ENCODE measurements around the gene DLX3.
"Not testable (repeated sequence)": the region's sequence is repeated elsewhere in the genome, so short reads cannot be mapped to it uniquely, and the experiment has no call there.

Gene DLX3

GRCh38 chr17:49995055-49995738, at the start of gene DLX3:
TSS of gene DLX3 (minus strand) at chr17:49995224. CDS start at chr17:49994998, 226 bp downstream.
- DNase-seq = peak; percentile 90

GRCh38 chr17:50044483-50044882, 49.5 kb upstream of the DLX3 start:
- DNase-seq = no peak

- DNase-seq = no peak
Measured at GRCh38 chr17:50043290-50044148, 48.5 kb upstream of the DLX3 start.

- no peak for DNase-seq
Measured at GRCh38 chr17:50042211-50042610, 47.2 kb upstream of the DLX3 start.

- not testable (repeated sequence) for DNase-seq
Measured at GRCh38 chr17:50040496-50040895, 45.5 kb upstream of the DLX3 start.

- DNase-seq = no peak
Measured at GRCh38 chr17:50039058-50039457, 44.0 kb upstream of the DLX3 start.

GRCh38 chr17:50037321-50038107, 42.5 kb upstream of the DLX3 start:
- DNase-seq = no peak

GRCh38 chr17:50036455-50037261, 41.6 kb upstream of the DLX3 start:
- no peak for DNase-seq

GRCh38 chr17:50035945-50036344, 40.9 kb upstream of the DLX3 start:
- no peak for DNase-seq

- peak; percentile 42 for DNase-seq
Measured at GRCh38 chr17:50035421-50035879, 40.4 kb upstream of the DLX3 start.

GRCh38 chr17:50034498-50035364, 39.7 kb upstream of the DLX3 start:
- no peak for DNase-seq

GRCh38 chr17:50033316-50033715, 38.3 kb upstream of the DLX3 start:
- DNase-seq = no peak

- DNase-seq = no peak
Measured at GRCh38 chr17:50029185-50029584, 34.2 kb upstream of the DLX3 start.

- DNase-seq = no peak
Measured at GRCh38 chr17:50028736-50029120, 33.7 kb upstream of the DLX3 start.

GRCh38 chr17:50027881-50028735, 33.1 kb upstream of the DLX3 start:
- no peak for DNase-seq

GRCh38 chr17:50027172-50027880, 32.3 kb upstream of the DLX3 start:
- no peak for DNase-seq

- peak; percentile 24 for DNase-seq
Measured at GRCh38 chr17:50026837-50027171, 31.8 kb upstream of the DLX3 start.

GRCh38 chr17:50026046-50026675, 31.1 kb upstream of the DLX3 start:
- no peak for DNase-seq

GRCh38 chr17:50024808-50025207, 29.8 kb upstream of the DLX3 start:
- DNase-seq = no peak
